Type B pancreatic cell (in vitro differentiated cells): ENCODE data around the gene ALK. TPM values are rescaled to one million over a fixed set of nuclear protein-coding genes. Genes with fewer than 3 reads are reported as not detected.

ENCODE experiments used
- DNase-seq: peaks from one replicate; pipeline ENCODE4 v3.0.0; 2021; ENCODE audit warnings: mixed read lengths; ENCODE audit not compliant: unreplicated experiment; ENCODE audit errors: extremely low spot score
- H3K27ac Mint-ChIP-seq: 2 replicates; pipeline ENCODE4 v1.8.0; 2021; ENCODE audit warnings: mild to moderate bottlenecking, mixed read lengths
- H3K27me3 Mint-ChIP-seq: 2 replicates; pipeline ENCODE4 v1.8.0; 2021; ENCODE audit warnings: mixed read lengths
- H3K36me3 Mint-ChIP-seq: 2 replicates; pipeline ENCODE4 v1.8.0; 2021; ENCODE audit warnings: mixed read lengths
- H3K4me1 Mint-ChIP-seq: one replicate; pipeline ENCODE4 v1.8.0; 2021; ENCODE audit warnings: mixed read lengths; ENCODE audit not compliant: unreplicated experiment
- H3K4me3 Mint-ChIP-seq: 2 replicates; pipeline ENCODE4 v1.8.0; 2021; ENCODE audit warnings: mild to moderate bottlenecking, mixed read lengths
- H3K9me3 Mint-ChIP-seq: 2 replicates; pipeline ENCODE4 v1.8.0; 2021; ENCODE audit warnings: mixed read lengths
- total RNA-seq: library from RNA; stranded (reverse); gene quantifications from 2 replicates; pipeline ENCODE4 v1.2.1, GENCODE V29; 2021; ENCODE audit warnings: low replicate concordance
- TF ChIP-seq, protein P1 (sequence below): fragments of 200-600 bp; sonication (generic); conservative IDR thresholded peaks from 2 replicates; pipeline ENCODE4 v1.5.0; 2021; ENCODE audit warnings: antibody characterized with exemption, mild to moderate bottlenecking

Gene ALK
- total RNA-seq, 1 donor from 2014 or later: 7.7 TPM

DNA sequence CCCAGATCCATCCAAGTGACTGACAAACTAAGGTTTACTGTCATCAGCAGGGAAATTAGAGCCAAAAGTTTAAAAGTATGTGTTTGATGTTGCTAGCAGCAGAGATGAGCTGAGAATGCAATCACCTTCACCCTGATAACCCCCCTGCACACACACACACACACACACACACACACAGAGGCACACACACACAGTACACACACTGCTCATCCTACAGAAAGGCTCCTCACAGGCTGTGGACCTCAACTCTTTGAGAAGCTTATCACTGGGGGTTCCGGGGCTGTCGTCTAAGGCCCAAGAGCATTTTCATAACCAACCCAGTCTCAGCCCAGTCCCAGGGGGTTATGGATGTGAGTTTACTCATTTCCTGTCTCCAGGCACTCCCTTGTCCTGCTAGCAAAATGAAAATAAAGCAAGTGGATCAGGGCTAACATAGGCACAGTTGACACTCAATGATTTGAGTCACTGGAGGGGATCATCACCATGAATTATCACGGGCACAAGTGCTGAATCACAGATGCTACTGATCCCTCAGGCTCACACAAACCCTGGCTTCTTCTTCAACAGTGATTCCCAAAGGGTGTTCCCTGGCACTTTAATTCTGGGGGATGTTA, 76.6 kb downstream of the ALK start:
- TF ChIP-seq, protein P1, sequence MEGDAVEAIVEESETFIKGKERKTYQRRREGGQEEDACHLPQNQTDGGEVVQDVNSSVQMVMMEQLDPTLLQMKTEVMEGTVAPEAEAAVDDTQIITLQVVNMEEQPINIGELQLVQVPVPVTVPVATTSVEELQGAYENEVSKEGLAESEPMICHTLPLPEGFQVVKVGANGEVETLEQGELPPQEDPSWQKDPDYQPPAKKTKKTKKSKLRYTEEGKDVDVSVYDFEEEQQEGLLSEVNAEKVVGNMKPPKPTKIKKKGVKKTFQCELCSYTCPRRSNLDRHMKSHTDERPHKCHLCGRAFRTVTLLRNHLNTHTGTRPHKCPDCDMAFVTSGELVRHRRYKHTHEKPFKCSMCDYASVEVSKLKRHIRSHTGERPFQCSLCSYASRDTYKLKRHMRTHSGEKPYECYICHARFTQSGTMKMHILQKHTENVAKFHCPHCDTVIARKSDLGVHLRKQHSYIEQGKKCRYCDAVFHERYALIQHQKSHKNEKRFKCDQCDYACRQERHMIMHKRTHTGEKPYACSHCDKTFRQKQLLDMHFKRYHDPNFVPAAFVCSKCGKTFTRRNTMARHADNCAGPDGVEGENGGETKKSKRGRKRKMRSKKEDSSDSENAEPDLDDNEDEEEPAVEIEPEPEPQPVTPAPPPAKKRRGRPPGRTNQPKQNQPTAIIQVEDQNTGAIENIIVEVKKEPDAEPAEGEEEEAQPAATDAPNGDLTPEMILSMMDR: no peak
- DNase-seq: no peak
- peaks cover 23% of the 10 kb centered on the region for H3K27me3 Mint-ChIP-seq
- no peak overlapping the region for H3K4me3 Mint-ChIP-seq
- H3K4me1 Mint-ChIP-seq: peaks cover 4% of the 10 kb centered on the region
- H3K36me3 Mint-ChIP-seq: peaks cover 5% of the 10 kb centered on the region
- no peaks in the 10 kb centered on the region for H3K9me3 Mint-ChIP-seq
- H3K27ac Mint-ChIP-seq: no peak overlapping the region

DNA sequence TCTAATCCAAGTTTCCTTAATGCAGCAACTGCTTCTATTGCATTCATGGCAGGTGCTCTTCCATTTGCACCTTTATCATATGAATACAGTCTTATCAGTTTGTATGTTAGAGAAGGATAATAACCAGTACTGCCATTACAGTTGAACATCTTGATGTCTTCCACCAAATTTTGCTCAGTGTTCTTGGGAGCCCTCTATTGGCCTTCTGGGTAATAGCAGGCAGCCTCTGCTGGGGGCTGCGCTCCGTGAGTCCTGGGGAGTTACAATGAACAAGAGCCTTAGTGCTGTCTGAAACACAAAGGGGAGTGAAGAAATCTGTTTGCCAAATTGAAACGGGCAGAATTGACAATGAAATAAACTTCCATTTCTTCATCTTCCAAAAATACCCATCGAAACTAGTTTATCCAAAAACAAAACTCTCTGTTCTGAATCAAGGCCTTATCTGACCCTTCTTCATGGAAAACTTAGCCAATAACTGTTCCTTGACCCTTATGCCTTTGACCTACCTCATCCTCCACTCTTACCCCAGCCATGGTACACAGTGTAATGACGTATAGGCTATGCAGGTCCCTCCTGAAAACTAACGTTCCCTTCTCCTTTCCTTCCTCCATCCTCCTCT, 79.9 kb downstream of the ALK start:
- TF ChIP-seq, protein P1: peak; percentile 93
- Mint-ChIP-seq H3K27me3 (peaks cover 22% of the 10 kb centered on the region), H3K9me3 (no peaks in the 10 kb centered on the region), H3K4me1 (peaks cover 4% of the 10 kb centered on the region), H3K4me3 (no peak overlapping the region), H3K27ac (no peak overlapping the region), H3K36me3 (peaks cover 5% of the 10 kb centered on the region)
- no peak for DNase-seq

DNA sequence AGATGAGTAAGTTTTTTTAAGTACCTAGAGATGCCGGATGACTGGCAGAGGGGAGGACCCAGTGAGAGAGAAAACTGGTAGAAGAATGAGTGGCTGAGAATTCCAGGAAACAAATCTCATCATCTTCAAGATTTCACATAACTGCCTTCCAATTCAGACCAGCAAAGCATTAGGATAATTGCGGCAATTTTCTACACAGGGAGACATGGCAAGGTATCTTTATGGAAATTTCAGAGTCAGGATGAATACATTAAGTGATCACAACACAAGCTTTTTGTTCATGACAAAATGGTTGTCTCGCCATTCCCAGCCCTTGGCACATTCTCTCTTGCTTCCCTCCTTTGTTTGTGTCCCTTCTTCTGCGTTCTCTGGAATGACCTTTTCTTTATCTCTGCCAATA, 82.1 kb downstream of the ALK start:
- Mint-ChIP-seq H3K27ac (no peak overlapping the region), H3K4me1 (peaks cover 9% of the 10 kb centered on the region), H3K27me3 (peaks cover 17% of the 10 kb centered on the region), H3K4me3 (no peak overlapping the region), H3K9me3 (no peaks in the 10 kb centered on the region), H3K36me3 (peaks cover 3% of the 10 kb centered on the region)
- no peak for DNase-seq
- TF ChIP-seq, protein P1: no peak

DNA sequence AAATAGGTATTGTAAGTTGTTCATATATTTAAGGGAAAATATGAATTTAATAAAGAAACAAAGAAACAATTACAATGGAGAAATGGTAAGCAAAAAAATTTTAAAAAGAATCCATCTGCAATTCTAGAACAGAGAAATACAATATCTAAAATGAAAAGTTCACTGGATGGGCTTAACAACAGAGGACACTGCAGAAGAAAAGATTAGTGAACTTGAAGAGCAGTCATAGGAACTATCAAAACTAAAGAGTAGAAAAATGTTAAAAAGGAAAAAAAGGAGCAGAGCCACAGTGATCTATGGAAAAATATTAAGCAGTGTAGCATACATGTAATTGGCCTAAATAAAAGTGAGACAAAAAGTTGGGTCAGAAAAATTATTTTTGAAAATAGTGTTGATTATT, 83.5 kb downstream of the ALK start:
- H3K36me3 Mint-ChIP-seq: peaks cover 3% of the 10 kb centered on the region
- H3K4me3 Mint-ChIP-seq: no peak overlapping the region
- DNase-seq: no peak
- H3K27me3 Mint-ChIP-seq: peaks cover 17% of the 10 kb centered on the region
- TF ChIP-seq, protein P1: no peak
- H3K4me1 Mint-ChIP-seq: peaks cover 11% of the 10 kb centered on the region
- H3K27ac Mint-ChIP-seq: no peak overlapping the region
- H3K9me3 Mint-ChIP-seq: no peaks in the 10 kb centered on the region

DNA sequence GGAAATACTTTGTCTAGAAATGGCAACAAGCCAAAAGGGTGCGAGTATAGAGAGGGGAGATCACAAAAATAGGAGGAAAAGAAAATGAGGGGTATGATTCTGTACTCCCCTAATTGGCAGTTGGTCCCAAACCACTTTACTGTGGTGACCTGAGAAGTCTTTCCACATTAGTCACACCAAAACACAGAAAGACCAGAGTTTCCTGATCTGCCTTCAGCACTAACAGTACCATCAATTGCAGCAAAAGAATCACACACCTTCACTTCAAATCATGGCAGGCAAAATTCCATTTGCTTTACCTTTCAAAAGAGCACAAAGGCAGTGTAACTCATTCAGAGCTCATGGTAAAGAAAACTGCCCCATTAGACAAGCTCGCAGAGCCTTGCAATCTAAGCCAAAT, 86.8 kb downstream of the ALK start:
- Mint-ChIP-seq H3K4me1 (peaks cover 7% of the 10 kb centered on the region), H3K27ac (peak overlapping the region; percentile 84), H3K4me3 (peak overlapping the region; percentile 14), H3K9me3 (no peaks in the 10 kb centered on the region), H3K27me3 (peaks cover 10% of the 10 kb centered on the region), H3K36me3 (peaks cover 6% of the 10 kb centered on the region)
- no peak for DNase-seq
- TF ChIP-seq, protein P1: no peak
